ENCODE measurements around the gene SNTB2.

The SNTB2 gene

GRCh38 chr16:69194488-69194887 is 7.5 kb downstream of the SNTB2 start:
- Histone ChIP-seq H3K9me3 (no peaks in the 10 kb centered on the region), H3K27me3 (no peaks in the 10 kb centered on the region), H3K27ac (peak overlapping the region in 1 of 2 donors; percentile 5), H3K4me3 (no peak overlapping the region), H3K36me3 (no peaks in the 10 kb centered on the region), H3K4me1 (peaks cover 0 to 96% (median 44%) of the 10 kb centered on the region in 4 donors)
- DNase-seq = no peak
- TF ChIP-seq CTCF (IDR thresholded peaks at IDR 0.05) = no peak
- intact Hi-C loops (cut with DNase I; ENCODE audit: low total_unique reads) = no loop called here

DNA sequence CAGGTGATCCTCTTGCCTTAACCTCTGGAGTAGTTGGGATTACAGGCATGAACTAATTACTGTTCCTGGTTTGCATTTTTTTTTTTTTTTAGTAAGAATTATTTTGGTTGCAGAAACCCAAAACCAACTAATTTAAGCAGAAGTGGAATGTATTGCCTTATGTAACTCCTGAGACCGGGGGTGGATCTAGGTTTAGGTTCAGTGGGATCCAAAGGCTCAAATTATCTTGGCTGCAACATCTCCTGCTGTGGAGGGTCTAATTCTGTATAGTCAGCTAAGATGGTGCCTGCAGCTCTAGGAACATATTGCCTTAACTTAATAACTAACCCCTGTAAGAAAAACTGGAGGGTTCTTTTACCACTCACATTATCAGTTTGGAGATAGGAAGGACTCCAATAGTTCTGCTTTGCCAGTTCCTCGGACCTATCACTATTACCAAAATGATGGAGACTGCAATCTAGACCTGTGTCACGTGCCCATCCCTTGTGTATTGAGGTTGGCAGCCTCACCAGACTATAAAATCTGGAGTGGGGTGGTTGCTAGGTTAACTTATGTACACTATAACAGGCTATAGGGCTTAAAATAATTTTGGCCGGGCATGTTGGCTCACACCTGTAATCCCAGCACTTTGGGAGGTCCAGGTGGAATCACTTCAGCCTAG is 8.5 kb downstream of the SNTB2 start:
- DNase-seq = no peak
- Histone ChIP-seq H3K4me3 (no peak overlapping the region), H3K36me3 (no peaks in the 10 kb centered on the region), H3K9me3 (no peaks in the 10 kb centered on the region), H3K27me3 (no peaks in the 10 kb centered on the region), H3K4me1 (peaks cover 0 to 86% (median 35%) of the 10 kb centered on the region in 4 donors), H3K27ac (peak overlapping the region in 1 of 2 donors; percentile 1)
- no peak for TF ChIP-seq CTCF (IDR thresholded peaks at IDR 0.05)
- intact Hi-C loops (cut with DNase I; ENCODE audit: low total_unique reads) = no loop called here

GRCh38 chr16:69197573-69197972 is 10.6 kb downstream of the SNTB2 start:
- Histone ChIP-seq H3K36me3 (no peaks in the 10 kb centered on the region), H3K27me3 (no peaks in the 10 kb centered on the region), H3K4me3 (no peak overlapping the region), H3K27ac (no peak overlapping the region), H3K9me3 (no peaks in the 10 kb centered on the region), H3K4me1 (peaks cover 0 to 77% (median 22%) of the 10 kb centered on the region in 4 donors)
- intact Hi-C loops (cut with DNase I; ENCODE audit: low total_unique reads) = no loop called here
- no peak for DNase-seq
- TF ChIP-seq CTCF (IDR thresholded peaks at IDR 0.05) = no peak

DNA sequence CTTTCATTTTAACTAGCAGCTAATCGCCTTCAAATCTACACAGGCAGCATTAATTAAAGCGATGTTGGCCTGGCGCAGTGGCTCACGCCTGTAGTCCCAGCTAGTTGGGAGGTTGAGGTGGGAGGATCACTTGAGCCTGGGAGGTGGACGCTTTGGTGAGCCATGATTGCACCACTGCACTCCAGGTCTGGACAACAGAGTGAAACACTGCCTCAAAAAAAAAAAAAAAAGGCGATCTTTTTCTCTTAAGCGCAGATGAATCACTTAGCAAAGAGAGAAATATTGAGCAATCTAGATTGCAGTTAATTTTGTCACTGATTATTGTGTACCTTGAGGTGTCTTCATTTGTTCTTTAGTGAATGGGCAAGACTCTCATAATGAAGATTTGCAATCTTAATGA is 12.4 kb downstream of the SNTB2 start:
- DNase-seq = no peak
- Histone ChIP-seq H3K4me1 (peaks cover 0 to 74% (median 20%) of the 10 kb centered on the region in 4 donors), H3K9me3 (no peaks in the 10 kb centered on the region), H3K4me3 (no peak overlapping the region), H3K36me3 (no peaks in the 10 kb centered on the region), H3K27me3 (no peaks in the 10 kb centered on the region), H3K27ac (no peak overlapping the region)
- no peak for TF ChIP-seq CTCF (IDR thresholded peaks at IDR 0.05)
- intact Hi-C loops (cut with DNase I; ENCODE audit: low total_unique reads) = no loop called here

GRCh38 chr16:69201291-69201690 is 14.3 kb downstream of the SNTB2 start:
- Histone ChIP-seq H3K4me1 (peaks cover 0 to 70% (median 15%) of the 10 kb centered on the region in 4 donors), H3K36me3 (no peaks in the 10 kb centered on the region), H3K9me3 (no peaks in the 10 kb centered on the region), H3K27ac (no peak overlapping the region), H3K4me3 (no peak overlapping the region), H3K27me3 (no peaks in the 10 kb centered on the region)
- intact Hi-C loops (cut with DNase I; ENCODE audit: low total_unique reads) = no loop called here
- TF ChIP-seq CTCF (IDR thresholded peaks at IDR 0.05) = no peak
- DNase-seq = no peak

Data from tibial artery (tissue), 4 donors.